GM18505 (cell line): Measurements from ENCODE around the gene LAIR1.

Experiments
- ATAC-seq: cut with Tn5 transposase; IDR thresholded peaks from one replicate; pipeline ENCODE4 v1.9.1; 2021; ENCODE audit not compliant: unreplicated experiment
- POLR2A ChIP-seq: IDR thresholded peaks from 4 replicates; pipeline ENCODE4 v1.6.1; 2011; ENCODE audit warnings: borderline replicate concordance; ENCODE audit not compliant: insufficient read depth, insufficient read length; ENCODE audit errors: extremely low read depth

The LAIR1 gene

GRCh38 chr19:54307389-54308020, 57.2 kb downstream of the LAIR1 start:
- ATAC-seq = no peak
- no peak for TF ChIP-seq POLR2A

- ATAC-seq = no peak
- TF ChIP-seq POLR2A = no peak
Observed at GRCh38 chr19:54305141-54305540, 59.6 kb downstream of the LAIR1 start.

- TF ChIP-seq POLR2A = no peak
- ATAC-seq = no peak
Observed at GRCh38 chr19:54302257-54302656, 62.5 kb downstream of the LAIR1 start.
